Measurements from ENCODE around the gene PRKCE. TPM values are rescaled to one million over a fixed set of nuclear protein-coding genes. Genes with fewer than 3 reads are reported as not detected.

PRKCE gene
- total and polyA plus RNA-seq, 2 experiments from 2014 or later = 13.2 to 19.2 TPM

DNA sequence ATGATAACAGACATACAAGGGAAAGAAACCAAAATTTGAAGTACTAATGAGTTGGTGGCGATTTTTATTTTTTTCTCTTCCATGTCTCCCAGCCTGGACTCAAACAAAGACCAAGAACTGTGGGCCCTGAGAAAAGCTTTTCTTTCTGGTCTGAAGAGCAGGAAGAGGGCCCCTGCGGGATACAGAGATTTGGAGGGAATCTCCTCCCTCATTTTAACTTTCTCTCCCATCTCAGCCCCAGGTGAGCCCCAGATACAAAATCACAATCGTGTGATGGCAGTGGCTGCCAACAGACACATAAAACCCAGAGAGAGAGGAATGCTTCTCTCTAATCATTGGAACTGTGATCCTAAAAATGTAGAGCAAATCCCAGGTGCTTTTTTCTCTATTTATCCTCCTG lies 19.5 kb upstream of the PRKCE start:
- H3K27me3 ChIP-seq = no peaks in the 10 kb centered on the region
- H3K27ac ChIP-seq = no peak overlapping the region
- no peaks in the 10 kb centered on the region for H3K4me1 ChIP-seq (ENCODE audit: low read depth)
- TF ChIP-seq, protein P1, sequence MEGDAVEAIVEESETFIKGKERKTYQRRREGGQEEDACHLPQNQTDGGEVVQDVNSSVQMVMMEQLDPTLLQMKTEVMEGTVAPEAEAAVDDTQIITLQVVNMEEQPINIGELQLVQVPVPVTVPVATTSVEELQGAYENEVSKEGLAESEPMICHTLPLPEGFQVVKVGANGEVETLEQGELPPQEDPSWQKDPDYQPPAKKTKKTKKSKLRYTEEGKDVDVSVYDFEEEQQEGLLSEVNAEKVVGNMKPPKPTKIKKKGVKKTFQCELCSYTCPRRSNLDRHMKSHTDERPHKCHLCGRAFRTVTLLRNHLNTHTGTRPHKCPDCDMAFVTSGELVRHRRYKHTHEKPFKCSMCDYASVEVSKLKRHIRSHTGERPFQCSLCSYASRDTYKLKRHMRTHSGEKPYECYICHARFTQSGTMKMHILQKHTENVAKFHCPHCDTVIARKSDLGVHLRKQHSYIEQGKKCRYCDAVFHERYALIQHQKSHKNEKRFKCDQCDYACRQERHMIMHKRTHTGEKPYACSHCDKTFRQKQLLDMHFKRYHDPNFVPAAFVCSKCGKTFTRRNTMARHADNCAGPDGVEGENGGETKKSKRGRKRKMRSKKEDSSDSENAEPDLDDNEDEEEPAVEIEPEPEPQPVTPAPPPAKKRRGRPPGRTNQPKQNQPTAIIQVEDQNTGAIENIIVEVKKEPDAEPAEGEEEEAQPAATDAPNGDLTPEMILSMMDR (IDR thresholded peaks at IDR 0.05; ENCODE audit: low read depth, low read length) = no peak
- no peak for DNase-seq (ENCODE audit: low read depth in 1 of 2, low spot score in 1 of 2)
- H3K4me3 ChIP-seq = no peak overlapping the region
- H3K36me3 ChIP-seq = no peaks in the 10 kb centered on the region
- H3K9me3 ChIP-seq (ENCODE audit: low read depth) = no peaks in the 10 kb centered on the region

DNA sequence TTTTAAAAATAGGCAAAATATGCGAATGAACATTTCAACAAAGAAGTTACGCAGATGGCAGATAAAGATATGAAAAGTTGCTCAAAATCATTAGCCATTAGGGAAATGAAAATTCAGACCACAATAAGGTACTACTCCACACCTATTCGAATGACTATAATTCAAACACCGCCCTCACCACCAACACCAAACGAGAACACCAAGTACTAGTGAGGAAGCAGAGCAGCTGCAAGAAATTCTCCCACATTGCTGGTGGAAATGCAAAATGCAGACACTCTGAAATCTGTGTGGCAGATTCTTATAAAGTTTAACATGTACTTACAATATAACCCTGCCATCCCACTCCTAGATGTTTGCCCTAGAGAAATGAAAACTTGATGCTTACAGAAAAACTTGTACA lies 17.3 kb upstream of the PRKCE start:
- no peaks in the 10 kb centered on the region for H3K36me3 ChIP-seq
- no peak overlapping the region for H3K27ac ChIP-seq
- H3K9me3 ChIP-seq (ENCODE audit: low read depth) = no peaks in the 10 kb centered on the region
- H3K4me3 ChIP-seq = no peak overlapping the region
- peaks cover 9% of the 10 kb centered on the region for H3K27me3 ChIP-seq
- no peak for DNase-seq (ENCODE audit: low read depth in 1 of 2, low spot score in 1 of 2)
- TF ChIP-seq, protein P1 (IDR thresholded peaks at IDR 0.05; ENCODE audit: low read depth, low read length) = no peak
- no peaks in the 10 kb centered on the region for H3K4me1 ChIP-seq (ENCODE audit: low read depth)

DNA sequence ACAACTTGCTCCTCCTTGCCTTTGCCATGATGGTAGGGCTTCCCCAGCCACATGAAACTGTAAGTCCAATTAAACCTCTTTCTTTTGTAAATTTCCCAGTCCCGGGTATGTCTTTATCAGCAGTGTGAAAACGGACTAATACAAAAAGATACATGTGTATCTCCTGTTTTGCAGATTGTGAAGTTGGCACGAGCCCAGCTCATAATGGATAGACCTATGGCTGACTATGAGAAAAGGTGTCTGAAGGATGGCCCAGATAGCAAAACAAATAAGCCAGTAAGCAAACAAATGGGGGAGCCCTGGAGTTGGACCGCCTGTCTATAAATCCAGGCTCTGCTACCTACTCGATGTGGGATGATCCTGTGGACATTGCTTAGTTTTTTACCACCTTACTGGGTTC lies 15.5 kb upstream of the PRKCE start:
- Histone ChIP-seq H3K4me3 (no peak overlapping the region), H3K27ac (no peak overlapping the region), H3K9me3 (ENCODE audit: low read depth) (no peaks in the 10 kb centered on the region), H3K4me1 (ENCODE audit: low read depth) (no peaks in the 10 kb centered on the region), H3K36me3 (no peaks in the 10 kb centered on the region), H3K27me3 (peaks cover 25% of the 10 kb centered on the region)
- no peak for DNase-seq (ENCODE audit: low read depth in 1 of 2, low spot score in 1 of 2)
- TF ChIP-seq, protein P1 (IDR thresholded peaks at IDR 0.05; ENCODE audit: low read depth, low read length) = no peak

DNA sequence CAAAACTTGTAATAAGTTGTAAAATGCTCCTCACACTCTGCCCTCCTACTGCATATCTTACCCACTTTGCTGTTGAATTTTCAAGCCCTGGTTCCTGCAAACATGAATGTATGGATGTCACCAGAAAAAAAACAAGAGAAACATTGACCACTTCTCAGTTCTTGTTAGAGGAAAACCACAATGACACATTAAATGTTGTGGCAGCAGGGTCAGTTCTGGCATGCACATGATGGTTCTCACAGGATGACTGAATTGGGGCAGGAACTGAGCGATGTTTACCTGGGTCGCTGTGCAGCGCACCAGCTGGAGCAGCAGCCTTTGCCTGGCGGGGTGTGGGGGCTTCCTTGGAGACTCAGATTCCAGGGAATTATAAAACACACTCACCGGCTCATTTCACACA lies 14.0 kb upstream of the PRKCE start:
- Histone ChIP-seq H3K27me3 (peaks cover 37% of the 10 kb centered on the region), H3K9me3 (ENCODE audit: low read depth) (no peaks in the 10 kb centered on the region), H3K36me3 (no peaks in the 10 kb centered on the region), H3K4me3 (no peak overlapping the region), H3K27ac (no peak overlapping the region), H3K4me1 (ENCODE audit: low read depth) (no peaks in the 10 kb centered on the region)
- TF ChIP-seq, protein P1 (IDR thresholded peaks at IDR 0.05; ENCODE audit: low read depth, low read length) = no peak
- no peak for DNase-seq (ENCODE audit: low read depth in 1 of 2, low spot score in 1 of 2)

DNA sequence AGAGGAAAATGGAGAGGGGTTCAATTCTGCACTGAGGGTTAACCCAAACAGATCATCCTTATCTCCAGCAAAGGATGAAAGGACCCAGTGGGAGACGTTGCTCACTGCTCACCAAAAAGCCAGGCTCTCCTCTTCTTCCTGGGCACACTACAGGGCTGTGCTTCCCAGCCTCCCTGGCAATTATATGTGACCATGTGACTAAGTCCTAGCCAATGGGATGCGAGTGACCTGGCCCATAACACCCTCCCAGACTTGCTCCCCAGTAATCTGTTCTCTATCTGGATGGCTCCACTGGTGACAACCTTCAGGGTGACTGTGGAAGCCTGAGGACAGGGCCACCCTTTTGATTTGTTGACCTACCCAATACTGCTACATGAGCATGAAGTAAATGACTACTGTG lies 10.9 kb upstream of the PRKCE start:
- Histone ChIP-seq H3K36me3 (no peaks in the 10 kb centered on the region), H3K27ac (no peak overlapping the region), H3K4me3 (no peak overlapping the region), H3K27me3 (peaks cover 48% of the 10 kb centered on the region), H3K9me3 (ENCODE audit: low read depth) (no peaks in the 10 kb centered on the region), H3K4me1 (ENCODE audit: low read depth) (no peaks in the 10 kb centered on the region)
- DNase-seq (ENCODE audit: low read depth in 1 of 2, low spot score in 1 of 2) = no peak
- TF ChIP-seq, protein P1 (IDR thresholded peaks at IDR 0.05; ENCODE audit: low read depth, low read length) = no peak

DNA sequence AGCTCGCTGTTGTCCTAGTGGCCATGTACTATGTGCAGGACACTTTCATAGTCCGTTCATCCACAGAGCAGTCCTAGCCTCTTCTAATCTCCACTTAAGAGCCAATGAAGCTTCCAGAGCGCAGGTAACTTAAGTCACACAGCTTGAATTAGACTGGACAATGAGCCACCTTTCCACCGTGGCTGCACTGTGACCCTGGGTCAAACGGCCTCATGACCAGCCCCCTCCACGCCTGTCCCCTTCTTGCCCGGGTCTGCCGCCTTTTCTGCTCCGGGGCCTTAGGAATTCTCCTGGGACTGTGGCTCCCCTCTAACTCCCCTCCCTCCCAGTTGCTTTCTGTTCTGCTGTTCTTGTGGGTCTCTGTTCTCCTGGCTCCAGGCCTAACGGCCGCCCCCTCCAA lies 8.4 kb upstream of the PRKCE start:
- peak overlapping the region; percentile 25 for H3K4me3 ChIP-seq
- peaks cover 48% of the 10 kb centered on the region for H3K27me3 ChIP-seq
- no peaks in the 10 kb centered on the region for H3K36me3 ChIP-seq
- no peak overlapping the region for H3K27ac ChIP-seq
- no peaks in the 10 kb centered on the region for H3K4me1 ChIP-seq (ENCODE audit: low read depth)
- H3K9me3 ChIP-seq (ENCODE audit: low read depth) = no peaks in the 10 kb centered on the region
- TF ChIP-seq, protein P1 (IDR thresholded peaks at IDR 0.05; ENCODE audit: low read depth, low read length) = no peak
- peak in 1 of 2 donors; percentile 12 for DNase-seq (ENCODE audit: low read depth in 1 of 2, low spot score in 1 of 2)
